ENCODE measurements around the gene PURA. TPM values are rescaled to one million over a fixed set of nuclear protein-coding genes. Genes with fewer than 3 reads are reported as not detected.

PURA gene
- polyA plus RNA-seq, 1 donor from 2014 or later: 2.3 TPM

DNA sequence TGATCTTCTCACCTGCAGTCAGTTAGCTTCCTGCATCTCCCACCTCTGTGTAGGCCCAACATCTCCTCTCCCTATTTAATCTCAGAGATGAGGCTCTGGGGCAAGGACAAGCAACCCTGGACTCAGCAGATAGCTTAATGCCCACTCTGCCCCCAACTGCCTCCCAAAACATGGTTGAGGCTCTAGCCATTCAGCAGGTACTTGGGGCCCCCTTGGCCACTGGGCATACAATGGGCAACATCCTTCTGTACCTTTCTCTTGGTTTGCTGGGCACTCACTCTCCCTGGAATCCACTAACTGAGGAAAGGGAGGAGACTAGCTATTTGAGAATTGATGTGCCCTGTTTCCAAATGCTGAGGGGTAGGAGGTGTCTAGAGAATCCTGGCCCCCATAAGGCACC is 21.2 kb downstream of the PURA start:
- Histone ChIP-seq H3K36me3 (ENCODE audit: insufficient read depth, low read length) (no peaks in the 10 kb centered on the region), H2AFZ (ENCODE audit: low read depth, low read length) (no peak overlapping the region), H3K27ac (ENCODE audit: low read length) (no peak overlapping the region), H3K9me3 (ENCODE audit: low read length) (no peaks in the 10 kb centered on the region), H3K4me3 (ENCODE audit: low read length) (no peak overlapping the region), H3K79me2 (replicated peaks; ENCODE audit: insufficient read depth, low read length) (no peaks in the 10 kb centered on the region), H3K9ac (ENCODE audit: low read length) (no peak overlapping the region), H3F3A (ENCODE audit: insufficient read depth, low read length, poor library complexity, severe bottlenecking) (no peaks in the 10 kb centered on the region), H3K27me3 (ENCODE audit: insufficient read depth, low read depth, low read length) (no peaks in the 10 kb centered on the region), H4K20me1 (ENCODE audit: insufficient read depth) (no peaks in the 10 kb centered on the region), H3K9me2 (ENCODE audit: insufficient read depth, low read length) (no peaks in the 10 kb centered on the region), H3K4me2 (ENCODE audit: low read length) (no peak overlapping the region)
- TF ChIP-seq EZH2 (IDR thresholded peaks at IDR 0.05; ENCODE audit: borderline replicate concordance, insufficient read depth, low read length, poor library complexity, severe bottlenecking) (no peak), RAD21 (conservative IDR thresholded peaks at IDR 0.05) (no peak), POLR2AphosphoS5 (IDR thresholded peaks at IDR 0.05) (no peak), TAF1 (IDR thresholded peaks at IDR 0.05; ENCODE audit: low read depth) (no peak)
- TF ChIP-seq, protein P1, sequence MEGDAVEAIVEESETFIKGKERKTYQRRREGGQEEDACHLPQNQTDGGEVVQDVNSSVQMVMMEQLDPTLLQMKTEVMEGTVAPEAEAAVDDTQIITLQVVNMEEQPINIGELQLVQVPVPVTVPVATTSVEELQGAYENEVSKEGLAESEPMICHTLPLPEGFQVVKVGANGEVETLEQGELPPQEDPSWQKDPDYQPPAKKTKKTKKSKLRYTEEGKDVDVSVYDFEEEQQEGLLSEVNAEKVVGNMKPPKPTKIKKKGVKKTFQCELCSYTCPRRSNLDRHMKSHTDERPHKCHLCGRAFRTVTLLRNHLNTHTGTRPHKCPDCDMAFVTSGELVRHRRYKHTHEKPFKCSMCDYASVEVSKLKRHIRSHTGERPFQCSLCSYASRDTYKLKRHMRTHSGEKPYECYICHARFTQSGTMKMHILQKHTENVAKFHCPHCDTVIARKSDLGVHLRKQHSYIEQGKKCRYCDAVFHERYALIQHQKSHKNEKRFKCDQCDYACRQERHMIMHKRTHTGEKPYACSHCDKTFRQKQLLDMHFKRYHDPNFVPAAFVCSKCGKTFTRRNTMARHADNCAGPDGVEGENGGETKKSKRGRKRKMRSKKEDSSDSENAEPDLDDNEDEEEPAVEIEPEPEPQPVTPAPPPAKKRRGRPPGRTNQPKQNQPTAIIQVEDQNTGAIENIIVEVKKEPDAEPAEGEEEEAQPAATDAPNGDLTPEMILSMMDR (IDR thresholded peaks at IDR 0.05; ENCODE audit: poor library complexity, severe bottlenecking): no peak
- TF ChIP-seq, protein P2, sequence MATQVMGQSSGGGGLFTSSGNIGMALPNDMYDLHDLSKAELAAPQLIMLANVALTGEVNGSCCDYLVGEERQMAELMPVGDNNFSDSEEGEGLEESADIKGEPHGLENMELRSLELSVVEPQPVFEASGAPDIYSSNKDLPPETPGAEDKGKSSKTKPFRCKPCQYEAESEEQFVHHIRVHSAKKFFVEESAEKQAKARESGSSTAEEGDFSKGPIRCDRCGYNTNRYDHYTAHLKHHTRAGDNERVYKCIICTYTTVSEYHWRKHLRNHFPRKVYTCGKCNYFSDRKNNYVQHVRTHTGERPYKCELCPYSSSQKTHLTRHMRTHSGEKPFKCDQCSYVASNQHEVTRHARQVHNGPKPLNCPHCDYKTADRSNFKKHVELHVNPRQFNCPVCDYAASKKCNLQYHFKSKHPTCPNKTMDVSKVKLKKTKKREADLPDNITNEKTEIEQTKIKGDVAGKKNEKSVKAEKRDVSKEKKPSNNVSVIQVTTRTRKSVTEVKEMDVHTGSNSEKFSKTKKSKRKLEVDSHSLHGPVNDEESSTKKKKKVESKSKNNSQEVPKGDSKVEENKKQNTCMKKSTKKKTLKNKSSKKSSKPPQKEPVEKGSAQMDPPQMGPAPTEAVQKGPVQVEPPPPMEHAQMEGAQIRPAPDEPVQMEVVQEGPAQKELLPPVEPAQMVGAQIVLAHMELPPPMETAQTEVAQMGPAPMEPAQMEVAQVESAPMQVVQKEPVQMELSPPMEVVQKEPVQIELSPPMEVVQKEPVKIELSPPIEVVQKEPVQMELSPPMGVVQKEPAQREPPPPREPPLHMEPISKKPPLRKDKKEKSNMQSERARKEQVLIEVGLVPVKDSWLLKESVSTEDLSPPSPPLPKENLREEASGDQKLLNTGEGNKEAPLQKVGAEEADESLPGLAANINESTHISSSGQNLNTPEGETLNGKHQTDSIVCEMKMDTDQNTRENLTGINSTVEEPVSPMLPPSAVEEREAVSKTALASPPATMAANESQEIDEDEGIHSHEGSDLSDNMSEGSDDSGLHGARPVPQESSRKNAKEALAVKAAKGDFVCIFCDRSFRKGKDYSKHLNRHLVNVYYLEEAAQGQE (IDR thresholded peaks at IDR 0.05; ENCODE audit: borderline replicate concordance): no peak

DNA sequence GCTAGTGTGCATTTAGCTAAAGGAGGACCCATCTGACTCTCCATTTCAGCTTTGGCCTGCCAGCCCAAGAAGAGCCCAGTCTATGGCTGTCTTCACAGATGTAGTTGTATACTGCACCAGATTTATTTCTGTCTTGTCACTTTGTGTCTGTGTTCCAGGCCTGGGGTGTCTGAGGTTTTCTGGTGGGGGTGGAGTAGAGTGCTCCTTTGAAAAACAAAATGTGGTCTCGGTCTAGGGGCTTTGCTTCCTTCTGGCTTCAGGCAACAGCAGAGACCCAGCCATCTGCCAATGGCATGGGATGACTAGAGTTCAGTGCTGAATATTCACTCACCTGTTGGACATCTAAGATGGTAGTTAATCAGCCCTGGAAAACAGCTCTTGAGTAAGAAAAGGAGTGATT is 22.7 kb downstream of the PURA start:
- Histone ChIP-seq H3K4me2 (ENCODE audit: low read length) (no peak overlapping the region), H4K20me1 (ENCODE audit: insufficient read depth) (no peaks in the 10 kb centered on the region), H3F3A (ENCODE audit: insufficient read depth, low read length, poor library complexity, severe bottlenecking) (no peaks in the 10 kb centered on the region), H3K9me3 (ENCODE audit: low read length) (no peaks in the 10 kb centered on the region), H3K9ac (ENCODE audit: low read length) (no peak overlapping the region), H3K36me3 (ENCODE audit: insufficient read depth, low read length) (no peaks in the 10 kb centered on the region), H3K79me2 (replicated peaks; ENCODE audit: insufficient read depth, low read length) (no peaks in the 10 kb centered on the region), H3K27ac (ENCODE audit: low read length) (no peak overlapping the region), H2AFZ (ENCODE audit: low read depth, low read length) (no peak overlapping the region), H3K27me3 (ENCODE audit: insufficient read depth, low read depth, low read length) (no peaks in the 10 kb centered on the region), H3K4me3 (ENCODE audit: low read length) (no peak overlapping the region), H3K9me2 (ENCODE audit: insufficient read depth, low read length) (no peaks in the 10 kb centered on the region)
- TF ChIP-seq POLR2AphosphoS5 (IDR thresholded peaks at IDR 0.05): no peak
- no peak for TF ChIP-seq EP300 (conservative IDR thresholded peaks at IDR 0.05; ENCODE audit: poor library complexity, severe bottlenecking)
- TF ChIP-seq, protein P1 (IDR thresholded peaks at IDR 0.05; ENCODE audit: poor library complexity, severe bottlenecking): no peak
- TF ChIP-seq SMC3 (conservative IDR thresholded peaks at IDR 0.05; ENCODE audit: poor library complexity): no peak
- TF ChIP-seq TAF1 (IDR thresholded peaks at IDR 0.05; ENCODE audit: low read depth): no peak
- TF ChIP-seq MXI1 (conservative IDR thresholded peaks at IDR 0.05; ENCODE audit: poor library complexity, severe bottlenecking): no peak
- TF ChIP-seq, protein P2 (IDR thresholded peaks at IDR 0.05; ENCODE audit: borderline replicate concordance): no peak
- TF ChIP-seq EZH2 (IDR thresholded peaks at IDR 0.05; ENCODE audit: borderline replicate concordance, insufficient read depth, low read length, poor library complexity, severe bottlenecking): no peak
